ENCODE measurements around the gene SMIM29. TPM values are rescaled to one million over a fixed set of nuclear protein-coding genes. Genes with fewer than 3 reads are reported as not detected.

Gene SMIM29
- total RNA-seq, 1 experiment from 2014 or later: 12.0 TPM

DNA sequence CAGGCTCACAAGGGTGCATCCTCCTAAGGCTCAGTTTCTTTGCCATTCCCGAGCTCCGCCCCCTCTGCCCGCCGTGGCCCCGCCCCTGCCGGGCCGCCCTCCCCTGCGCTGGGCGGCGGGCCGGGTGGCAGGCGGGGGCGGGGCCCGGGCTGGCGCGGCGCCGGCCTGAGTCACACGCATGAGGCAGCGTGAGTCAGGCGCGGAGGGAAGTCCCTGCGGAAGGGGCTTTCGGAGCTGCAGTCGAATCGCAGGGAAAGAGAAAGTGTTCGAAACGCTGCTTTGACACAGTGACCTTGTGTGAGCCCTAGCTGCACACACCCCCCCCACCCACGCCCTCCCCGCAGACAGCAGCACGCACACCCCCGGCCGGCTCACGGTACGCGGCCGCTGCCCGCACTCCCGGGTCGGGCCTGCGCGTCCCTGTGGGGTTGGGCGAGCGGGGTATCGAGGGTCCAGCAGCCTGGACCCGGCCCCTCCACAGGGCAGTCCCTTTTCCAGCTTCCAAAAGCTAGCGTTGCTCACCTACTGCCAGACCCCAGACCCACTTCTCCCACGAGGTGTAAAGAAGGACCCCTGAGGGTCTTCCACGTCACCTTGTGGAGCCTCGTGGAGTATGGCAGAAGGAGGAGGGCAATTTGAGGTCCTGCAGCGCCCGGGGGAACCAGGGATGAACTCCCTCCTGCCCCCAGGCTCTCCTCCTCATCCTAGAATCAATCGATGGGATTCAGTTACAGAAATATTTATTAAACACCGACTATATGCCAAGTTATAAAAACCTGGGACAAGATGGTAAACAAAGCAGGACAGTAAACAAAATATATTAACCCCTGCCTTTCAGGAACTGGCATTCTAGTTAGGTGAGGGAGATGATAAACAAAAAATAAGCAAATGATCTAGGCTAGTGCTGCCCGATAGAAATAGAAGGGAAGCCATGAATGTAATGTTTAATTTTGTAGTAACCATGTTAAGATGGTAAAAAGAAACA lies 24.6 kb downstream of the SMIM29 start:
- Mint-ChIP-seq H3K9me3 (ENCODE audit: unreplicated experiment) (no peaks in the 10 kb centered on the region), H3K4me1 (ENCODE audit: insufficient read depth, unreplicated experiment) (peaks cover 6% of the 10 kb centered on the region), H3K27ac (ENCODE audit: low read depth, unreplicated experiment) (peak overlapping the region; percentile 39), H3K36me3 (ENCODE audit: insufficient read depth, unreplicated experiment) (no peaks in the 10 kb centered on the region), H3K4me3 (ENCODE audit: unreplicated experiment) (peak overlapping the region; percentile 68), H3K27me3 (ENCODE audit: insufficient read depth, unreplicated experiment) (no peaks in the 10 kb centered on the region)
- DNase-seq (ENCODE audit: unreplicated experiment): peak; percentile 93
- TSS peak; percentile 88 for BruUV-seq (replicated peaks)
- TF ChIP-seq CTCF (IDR thresholded peaks at IDR 0.05; ENCODE audit: unreplicated experiment): no peak
- ChIA-PET CTCF (interaction anchor here (0.6 to 2.3 kb wide), 7 partner anchors 24 to 1971 kb away, joined by 3 to 12 read pairs (median 4); no protein-coding TSS in a partner anchor), POLR2A (interaction anchor here (0.6 to 2.0 kb wide), 11 partner anchors 12 to 578 kb away, joined by 3 to 21 read pairs (median 3); partner anchors contain the start of gene HMGA1)
- intact Hi-C loops (cut with micrococcal nuclease): no loop called here

- Mint-ChIP-seq H3K9me3 (ENCODE audit: unreplicated experiment) (no peaks in the 10 kb centered on the region), H3K36me3 (ENCODE audit: insufficient read depth, unreplicated experiment) (no peaks in the 10 kb centered on the region), H3K4me3 (ENCODE audit: unreplicated experiment) (peak overlapping the region; percentile 68), H3K27me3 (ENCODE audit: insufficient read depth, unreplicated experiment) (no peaks in the 10 kb centered on the region), H3K4me1 (ENCODE audit: insufficient read depth, unreplicated experiment) (peaks cover 6% of the 10 kb centered on the region), H3K27ac (ENCODE audit: low read depth, unreplicated experiment) (no peak overlapping the region)
- no peak for DNase-seq (ENCODE audit: unreplicated experiment)
- intact Hi-C loops (cut with micrococcal nuclease): no loop called here
- CTCF ChIA-PET: interaction anchor here (0.5 to 2.3 kb wide), 10 partner anchors 23 to 1972 kb away, joined by 3 to 12 read pairs (median 4); no protein-coding TSS in a partner anchor
- TF ChIP-seq CTCF (IDR thresholded peaks at IDR 0.05; ENCODE audit: unreplicated experiment): no peak
- POLR2A ChIA-PET: interaction anchor here (0.6 to 2.0 kb wide), 11 partner anchors 13 to 579 kb away, joined by 3 to 21 read pairs (median 3); partner anchors contain the start of gene HMGA1
- BruUV-seq (replicated peaks): no TSS peak
These were observed 25.3 kb downstream of the SMIM29 start for GRCh38 chr6:34223381-34223955.

DNA sequence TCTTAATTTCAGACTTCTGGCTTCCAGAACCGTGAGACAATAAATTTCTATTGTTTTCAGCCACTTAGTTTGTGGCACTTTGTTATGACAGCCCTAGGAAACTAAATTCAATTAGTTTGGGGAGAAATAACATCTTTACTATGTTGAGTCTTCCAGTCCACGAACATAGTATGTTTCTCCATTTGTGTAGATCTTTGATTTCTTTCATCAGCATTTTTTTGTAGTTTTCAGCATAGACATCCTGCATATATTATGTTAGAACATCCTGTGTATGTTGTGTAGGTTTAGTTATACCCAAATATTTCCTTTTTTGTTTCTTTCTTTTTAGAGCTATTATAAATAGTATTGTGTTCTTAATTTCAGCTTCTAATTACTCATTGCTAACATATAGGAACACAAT lies 30.1 kb downstream of the SMIM29 start:
- Mint-ChIP-seq H3K4me3 (ENCODE audit: unreplicated experiment) (no peak overlapping the region), H3K27me3 (ENCODE audit: insufficient read depth, unreplicated experiment) (no peaks in the 10 kb centered on the region), H3K27ac (ENCODE audit: low read depth, unreplicated experiment) (no peak overlapping the region), H3K36me3 (ENCODE audit: insufficient read depth, unreplicated experiment) (no peaks in the 10 kb centered on the region), H3K4me1 (ENCODE audit: insufficient read depth, unreplicated experiment) (peaks cover 3% of the 10 kb centered on the region), H3K9me3 (ENCODE audit: unreplicated experiment) (no peaks in the 10 kb centered on the region)
- no TSS peak for BruUV-seq (replicated peaks)
- ChIA-PET CTCF (interaction anchor here (0.6 kb wide), 1 partner anchor 9 kb away, joined by 3 read pairs; no protein-coding TSS in a partner anchor), POLR2A (interaction anchor here (0.5 kb wide), 1 partner anchor 669 kb away, joined by 3 read pairs; the partner anchor contains the start of gene TAF11)
- TF ChIP-seq CTCF (IDR thresholded peaks at IDR 0.05; ENCODE audit: unreplicated experiment): no peak
- intact Hi-C loops (cut with micrococcal nuclease): no loop called here
- DNase-seq (ENCODE audit: unreplicated experiment): no peak

DNA sequence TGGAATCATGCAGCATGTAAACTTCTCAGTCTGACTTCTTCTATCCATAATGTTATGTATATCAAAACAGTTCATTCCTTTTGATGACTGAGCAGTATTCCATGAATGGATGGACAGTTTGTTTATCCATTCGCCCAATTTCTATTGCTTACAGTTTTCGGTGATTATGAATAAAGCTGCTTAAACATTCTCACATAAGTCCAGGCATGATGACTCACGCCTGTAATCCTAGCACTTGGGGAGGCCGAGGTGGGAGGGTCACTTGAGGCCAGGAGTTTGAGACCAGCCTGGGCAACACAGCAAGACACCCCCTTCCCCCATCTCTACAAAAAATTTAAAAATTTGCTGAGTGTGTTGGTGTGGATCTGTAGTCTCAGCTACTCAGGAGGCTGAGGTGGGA lies 35.0 kb downstream of the SMIM29 start:
- Mint-ChIP-seq H3K27me3 (ENCODE audit: insufficient read depth, unreplicated experiment) (no peaks in the 10 kb centered on the region), H3K4me1 (ENCODE audit: insufficient read depth, unreplicated experiment) (no peaks in the 10 kb centered on the region), H3K9me3 (ENCODE audit: unreplicated experiment) (no peaks in the 10 kb centered on the region), H3K4me3 (ENCODE audit: unreplicated experiment) (no peak overlapping the region), H3K27ac (ENCODE audit: low read depth, unreplicated experiment) (no peak overlapping the region), H3K36me3 (ENCODE audit: insufficient read depth, unreplicated experiment) (no peaks in the 10 kb centered on the region)
- BruUV-seq (replicated peaks): no TSS peak
- TF ChIP-seq CTCF (IDR thresholded peaks at IDR 0.05; ENCODE audit: unreplicated experiment): no peak
- CTCF ChIA-PET: interaction anchor here (0.6 to 1.0 kb wide), 2 partner anchors 8 to 17 kb away, joined by 3 to 8 read pairs; no protein-coding TSS in a partner anchor
- DNase-seq (ENCODE audit: unreplicated experiment): no peak
- POLR2A ChIA-PET: no interaction called here
- intact Hi-C loops (cut with micrococcal nuclease): no loop called here
